Upper lobe of left lung (tissue), 6 donors: ENCODE data around the gene CSTPP1. TPM values are rescaled to one million over a fixed set of nuclear protein-coding genes. Genes with fewer than 3 reads are reported as not detected.

Experiments
- ATAC-seq, 2 donors: fragments of 200-7000 bp; cut with Tn5 transposase; one replicate each; pipeline ENCODE4 v1.9.1; 2022; ENCODE audit warnings: mild to moderate bottlenecking in 2 of 2, moderate library complexity in 2 of 2; ENCODE audit not compliant: low FRiP score in 2 of 2
- DNase-seq, 2 donors: peaks; one replicate each; pipeline ENCODE4 v3.0.0-alpha.2; 2019 to 2020
- H3K27ac ChIP-seq, 4 donors: fragments of 200-600 bp; sonication (generic); one replicate each; pipeline ENCODE4 v1.5.1; 2016 to 2019
- H3K27me3 ChIP-seq, 4 donors: fragments of 200-600 bp; sonication (generic); one replicate each; pipeline ENCODE4 v1.5.1; 2017 to 2019
- H3K36me3 ChIP-seq, 4 donors: fragments of 200-600 bp; sonication (generic); one replicate each; pipeline ENCODE4 v1.5.1; 2016 to 2019
- H3K4me1 ChIP-seq, 4 donors: fragments of 200-600 bp; sonication (generic); one replicate each; pipeline ENCODE4 v1.5.1; 2018 to 2019
- H3K4me3 ChIP-seq, 4 donors: fragments of 200-600 bp; sonication (generic); one replicate each; pipeline ENCODE4 v1.5.1; 2017 to 2019; ENCODE audit warnings: mild to moderate bottlenecking in 2 of 4, moderate library complexity in 1 of 4
- H3K9me3 ChIP-seq, 4 donors: fragments of 200-600 bp; sonication (generic); one replicate each; pipeline ENCODE4 v1.5.1; 2018 to 2019
- EP300 ChIP-seq, 4 donors: sonication (generic); formaldehyde crosslinking; IDR thresholded peaks; one replicate each; pipeline ENCODE4 v1.5.1; 2017; ENCODE audit warnings: antibody characterized with exemption in 4 of 4, control low read depth in 2 of 4
- POLR2A ChIP-seq, 4 donors: fragments of 450-650 bp; IDR thresholded peaks; one replicate each; pipeline ENCODE4 v1.5.1; 2016 to 2017; ENCODE audit warnings: antibody characterized with exemption in 4 of 4, mild to moderate bottlenecking in 2 of 4
- POLR2AphosphoS5 ChIP-seq, 2 donors: sonication (generic); formaldehyde crosslinking; IDR thresholded peaks; one replicate each; pipeline ENCODE4 v1.5.1; 2017; ENCODE audit warnings: antibody characterized with exemption in 2 of 2
- WGBS, 2 donors: methylation state at CpG; one replicate each; pipeline ENCODE4 v1.1.5; 2017 to 2018; 5-methylcytosine and 5-hydroxymethylcytosine counted together
- total RNA-seq, 6 donors: library from RNA; depleted of rRNA in 4 of 6; stranded (reverse); fragments of >200 nt in 4 of 6; gene quantifications; one replicate each; pipeline versions ENCODE4 v1.1.0 to v1.2.1, GENCODE V29; 2016 to 2021
- TF ChIP-seq, protein P1 (sequence below), 6 experiments: fragments of 450-650 bp in 4 of 6; fragments of 200-600 bp in 2 of 6; sonication (generic) in 2 of 6; IDR thresholded peaks; one replicate each; pipeline ENCODE4 v1.5.1; 2016 to 2019; ENCODE audit warnings: antibody characterized with exemption in 6 of 6
- donor health status: DM: no; HTN: no; CAD: no; lungs with moderate emphysema.
- donor health status: DM: no; HTN: yes; CAD: no; lungs with severe emphysema.

The CSTPP1 gene
- total RNA-seq, 6 donors from 2014 or later, result 23.9 to 71.2 (median 47.2) TPM

DNA sequence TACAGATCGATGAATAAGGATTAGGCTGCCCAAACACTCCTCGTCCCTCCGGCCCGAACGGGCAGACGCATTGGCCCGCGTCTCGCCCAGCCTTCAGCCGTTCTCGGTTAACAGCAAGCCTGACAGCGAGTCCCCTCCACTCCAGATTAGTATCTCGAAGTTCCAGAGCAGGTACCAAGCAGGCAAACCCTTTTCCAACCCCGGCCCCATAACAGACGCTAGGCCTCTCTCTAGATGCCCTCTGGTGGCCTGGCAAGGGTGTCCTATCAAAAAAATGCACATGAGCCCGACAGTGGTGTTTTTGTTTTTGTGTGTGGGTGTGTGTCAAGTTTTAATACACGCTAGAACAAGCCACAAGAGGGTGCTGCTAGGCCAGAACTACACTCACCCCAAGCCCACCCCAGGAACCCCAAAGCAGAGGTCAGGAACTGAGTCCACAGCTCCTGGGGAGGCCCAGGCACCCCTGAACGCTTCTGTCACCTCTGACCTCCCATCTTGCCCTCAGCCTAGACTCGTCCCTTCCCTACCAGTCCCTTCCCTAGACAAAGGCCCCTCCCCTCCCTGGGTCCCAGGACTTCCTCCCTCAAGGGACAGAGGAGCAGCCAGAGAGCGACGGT is 240.8 kb downstream of the CSTPP1 start:
- no peaks in the 10 kb centered on the region for H3K27me3 ChIP-seq
- no peaks in the 10 kb centered on the region for H3K9me3 ChIP-seq
- peak overlapping the region; percentile 4 to 99 (median 92) for H3K4me3 ChIP-seq
- peaks cover 4 to 39% (median 28%) of the 10 kb centered on the region in 4 donors for H3K36me3 ChIP-seq
- 0 to 4% methylated on average over 2 to 21 of the region's 21 CpGs for WGBS, 2 donors
- DNase-seq (peak in 1 of 2 donors; percentile 73), ATAC-seq (peak; percentile 79 to 81)
- peak in 1 of 4 donors; percentile 18 for TF ChIP-seq POLR2A (IDR thresholded peaks at IDR 0.05)
- no peak for TF ChIP-seq EP300 (IDR thresholded peaks at IDR 0.05)
- TF ChIP-seq, protein P1, sequence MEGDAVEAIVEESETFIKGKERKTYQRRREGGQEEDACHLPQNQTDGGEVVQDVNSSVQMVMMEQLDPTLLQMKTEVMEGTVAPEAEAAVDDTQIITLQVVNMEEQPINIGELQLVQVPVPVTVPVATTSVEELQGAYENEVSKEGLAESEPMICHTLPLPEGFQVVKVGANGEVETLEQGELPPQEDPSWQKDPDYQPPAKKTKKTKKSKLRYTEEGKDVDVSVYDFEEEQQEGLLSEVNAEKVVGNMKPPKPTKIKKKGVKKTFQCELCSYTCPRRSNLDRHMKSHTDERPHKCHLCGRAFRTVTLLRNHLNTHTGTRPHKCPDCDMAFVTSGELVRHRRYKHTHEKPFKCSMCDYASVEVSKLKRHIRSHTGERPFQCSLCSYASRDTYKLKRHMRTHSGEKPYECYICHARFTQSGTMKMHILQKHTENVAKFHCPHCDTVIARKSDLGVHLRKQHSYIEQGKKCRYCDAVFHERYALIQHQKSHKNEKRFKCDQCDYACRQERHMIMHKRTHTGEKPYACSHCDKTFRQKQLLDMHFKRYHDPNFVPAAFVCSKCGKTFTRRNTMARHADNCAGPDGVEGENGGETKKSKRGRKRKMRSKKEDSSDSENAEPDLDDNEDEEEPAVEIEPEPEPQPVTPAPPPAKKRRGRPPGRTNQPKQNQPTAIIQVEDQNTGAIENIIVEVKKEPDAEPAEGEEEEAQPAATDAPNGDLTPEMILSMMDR (IDR thresholded peaks at IDR 0.05), result peak; percentile 46 to 80 (median 71)
- H3K4me1 ChIP-seq, result peaks cover 28 to 41% (median 28%) of the 10 kb centered on the region in 4 donors
- H3K27ac ChIP-seq, result peak overlapping the region; percentile 94 to 98 (median 97)

DNA sequence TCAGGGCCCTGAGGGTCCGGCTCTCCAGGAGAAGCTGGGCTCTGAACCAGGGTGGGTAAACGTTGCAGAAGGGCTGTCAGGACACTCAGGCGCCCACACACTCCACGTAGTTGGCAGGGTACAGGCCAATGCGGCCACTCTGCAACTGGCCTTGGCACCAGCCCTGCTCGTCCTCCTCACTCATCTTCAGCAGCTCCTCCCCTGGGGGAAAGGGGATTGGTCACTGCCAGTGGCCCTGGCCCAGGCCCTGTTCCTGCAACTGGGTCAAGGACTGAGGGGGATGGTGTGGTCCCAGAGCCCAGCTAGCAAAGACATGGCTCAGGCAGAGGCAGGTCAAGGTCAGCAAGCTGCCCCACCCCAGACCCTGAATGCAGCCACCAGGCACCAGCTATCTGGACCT is 241.3 kb downstream of the CSTPP1 start:
- Histone ChIP-seq H3K4me3 (peak overlapping the region in 3 of 4 donors; percentile 86 to 99 (median 98)), H3K4me1 (peaks cover 25 to 38% (median 27%) of the 10 kb centered on the region in 4 donors)
- 62 to 65% methylated on average over 6 of the region's 6 CpGs for WGBS, 2 donors

DNA sequence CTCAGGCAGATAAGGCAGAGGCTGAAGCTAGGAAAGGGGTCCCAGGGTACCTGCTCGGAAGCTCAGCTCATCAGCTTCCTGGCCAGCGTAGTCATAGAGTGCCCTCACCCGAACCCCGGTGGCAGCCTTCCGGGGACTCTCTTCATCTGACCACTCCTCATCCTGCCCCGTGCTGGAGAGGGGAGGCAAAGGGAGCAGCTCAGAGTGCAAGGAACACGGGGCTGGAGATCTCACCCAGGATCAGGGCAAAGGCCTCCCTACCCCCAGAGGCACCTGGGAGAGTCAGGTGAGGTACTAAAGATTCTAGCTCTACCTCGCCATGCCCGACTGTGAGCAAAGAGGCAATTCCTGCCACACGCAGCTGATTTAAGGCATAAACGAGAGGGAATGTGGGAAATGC is 241.8 kb downstream of the CSTPP1 start:
- peaks cover 21 to 33% (median 25%) of the 10 kb centered on the region in 4 donors for H3K4me1 ChIP-seq
- peaks cover 4 to 29% (median 19%) of the 10 kb centered on the region in 4 donors for H3K36me3 ChIP-seq
- no peaks in the 10 kb centered on the region for H3K9me3 ChIP-seq
- WGBS, 2 donors, result 85 to 91% methylated on average over 11 of the region's 11 CpGs
- no peak overlapping the region for H3K4me3 ChIP-seq
- no peak for ATAC-seq
- no peak for TF ChIP-seq POLR2A (IDR thresholded peaks at IDR 0.05)
- no peak for DNase-seq
- H3K27ac ChIP-seq, result peak overlapping the region; percentile 94 to 98 (median 97)
- no peaks in the 10 kb centered on the region for H3K27me3 ChIP-seq

More for the DNA sequence above, 241.3 kb downstream of the CSTPP1 start:
- DNase-seq (no peak), ATAC-seq (no peak)
- H3K27me3 ChIP-seq, result no peaks in the 10 kb centered on the region
- TF ChIP-seq POLR2AphosphoS5 (IDR thresholded peaks at IDR 0.05) (no peak), POLR2A (IDR thresholded peaks at IDR 0.05) (no peak), EP300 (IDR thresholded peaks at IDR 0.05) (no peak)
- TF ChIP-seq, protein P1 (IDR thresholded peaks at IDR 0.05), result no peak
- H3K9me3 ChIP-seq, result no peaks in the 10 kb centered on the region
- H3K36me3 ChIP-seq, result peaks cover 4 to 34% (median 23%) of the 10 kb centered on the region in 4 donors
- peak overlapping the region; percentile 94 to 98 (median 97) for H3K27ac ChIP-seq

DNA sequence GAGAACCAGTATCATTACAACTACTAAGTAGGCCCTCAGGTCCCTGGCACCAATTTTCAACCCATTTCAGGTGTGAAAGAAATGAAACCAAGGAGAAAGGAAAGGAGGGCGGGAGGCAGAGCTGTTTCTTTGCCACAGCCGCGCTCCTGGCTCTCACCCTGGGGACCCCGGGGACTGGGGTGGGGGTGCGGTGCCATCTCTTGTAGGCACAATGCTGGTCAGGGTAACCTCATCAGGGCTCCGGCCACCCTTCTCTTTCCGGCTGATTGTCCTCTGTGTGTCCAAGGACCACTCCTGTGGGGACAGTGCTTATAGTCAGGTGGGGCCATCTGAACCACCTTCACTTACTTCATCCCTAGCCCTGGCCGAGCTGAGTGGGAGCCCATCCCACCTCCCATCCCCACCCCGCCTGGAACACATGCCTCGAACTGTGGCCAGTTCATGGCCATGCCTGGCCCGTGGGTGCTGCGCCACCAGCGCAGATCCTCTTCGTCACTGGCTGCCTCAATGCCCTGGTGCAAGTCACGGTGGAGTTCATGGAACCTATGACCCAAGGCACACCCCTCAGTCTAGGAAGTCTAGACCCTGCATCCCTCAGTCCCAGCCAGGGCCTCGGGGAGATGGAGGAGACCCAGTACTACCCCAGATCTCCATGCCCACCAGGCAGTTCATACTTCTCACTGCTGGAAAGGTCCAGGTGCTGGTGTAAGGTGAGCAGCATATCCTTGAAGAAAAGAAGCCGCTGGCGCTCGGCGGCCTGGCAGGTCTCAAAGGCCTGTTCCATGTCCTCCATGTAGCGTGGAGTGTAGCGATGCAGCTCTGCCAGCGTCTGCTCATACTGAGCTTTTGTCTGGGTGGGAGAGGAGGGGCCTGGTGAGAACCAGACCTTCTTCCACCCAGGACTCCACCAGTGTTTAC is 242.4 kb downstream of the CSTPP1 start:
- Histone ChIP-seq H3K9me3 (no peaks in the 10 kb centered on the region), H3K4me1 (peaks cover 19 to 29% (median 24%) of the 10 kb centered on the region in 4 donors), H3K36me3 (peaks cover 4 to 22% (median 12%) of the 10 kb centered on the region in 4 donors), H3K4me3 (no peak overlapping the region), H3K27me3 (no peaks in the 10 kb centered on the region), H3K27ac (peak overlapping the region in 3 of 4 donors; percentile 97 to 98 (median 97))
- TF ChIP-seq, protein P1 (IDR thresholded peaks at IDR 0.05), result no peak
- no peak for TF ChIP-seq POLR2A (IDR thresholded peaks at IDR 0.05)
- TF ChIP-seq POLR2AphosphoS5 (IDR thresholded peaks at IDR 0.05), result no peak
- no peak for TF ChIP-seq EP300 (IDR thresholded peaks at IDR 0.05)
- DNase-seq, result peak in 1 of 2 donors; percentile 52
- WGBS, 2 donors, result 94 to 97% methylated on average over 17 to 23 of the region's 23 CpGs
- no peak for ATAC-seq

DNA sequence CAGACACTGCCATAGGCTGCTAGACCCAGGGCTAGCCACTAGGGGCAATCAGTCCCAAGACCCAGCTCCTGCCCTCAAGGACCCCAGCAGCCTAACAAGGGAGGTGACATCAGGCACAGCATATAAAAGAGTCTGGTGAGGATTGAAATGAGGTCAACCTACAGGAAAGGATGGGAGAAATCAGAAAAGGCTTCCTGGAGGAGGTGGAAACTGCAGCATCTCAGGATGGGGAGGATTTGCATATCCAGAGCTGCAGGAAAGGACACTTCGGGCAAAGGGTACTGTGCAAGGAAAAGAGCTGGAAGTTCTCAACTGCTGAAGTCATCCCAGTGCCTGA is 243.1 kb downstream of the CSTPP1 start:
- peaks cover 19 to 32% (median 27%) of the 10 kb centered on the region in 4 donors for H3K4me1 ChIP-seq
- WGBS, 2 donors, result 91 to 96% methylated on average over 1 of the region's 1 CpG
- ATAC-seq (no peak), DNase-seq (no peak)
- H3K36me3 ChIP-seq, result peaks cover 4 to 19% (median 9%) of the 10 kb centered on the region in 4 donors
- no peaks in the 10 kb centered on the region for H3K9me3 ChIP-seq
- H3K27ac ChIP-seq, result no peak overlapping the region
- no peaks in the 10 kb centered on the region for H3K27me3 ChIP-seq
- TF ChIP-seq, protein P1 (IDR thresholded peaks at IDR 0.05), result peak; percentile 16 to 48 (median 34)
- no peak for TF ChIP-seq POLR2A (IDR thresholded peaks at IDR 0.05)
- no peak overlapping the region for H3K4me3 ChIP-seq
